NCI-H774 (cell line): ENCODE data around the gene DNAJB1.
A peak's percentile ranks its signal among the peaks of the same experiment; 100 is the strongest.

Experiments used
- DNase-seq: peaks from one replicate; lab custom pipeline; 2025; lab: John Stamatoyannopoulos, UW

Gene DNAJB1

DNA sequence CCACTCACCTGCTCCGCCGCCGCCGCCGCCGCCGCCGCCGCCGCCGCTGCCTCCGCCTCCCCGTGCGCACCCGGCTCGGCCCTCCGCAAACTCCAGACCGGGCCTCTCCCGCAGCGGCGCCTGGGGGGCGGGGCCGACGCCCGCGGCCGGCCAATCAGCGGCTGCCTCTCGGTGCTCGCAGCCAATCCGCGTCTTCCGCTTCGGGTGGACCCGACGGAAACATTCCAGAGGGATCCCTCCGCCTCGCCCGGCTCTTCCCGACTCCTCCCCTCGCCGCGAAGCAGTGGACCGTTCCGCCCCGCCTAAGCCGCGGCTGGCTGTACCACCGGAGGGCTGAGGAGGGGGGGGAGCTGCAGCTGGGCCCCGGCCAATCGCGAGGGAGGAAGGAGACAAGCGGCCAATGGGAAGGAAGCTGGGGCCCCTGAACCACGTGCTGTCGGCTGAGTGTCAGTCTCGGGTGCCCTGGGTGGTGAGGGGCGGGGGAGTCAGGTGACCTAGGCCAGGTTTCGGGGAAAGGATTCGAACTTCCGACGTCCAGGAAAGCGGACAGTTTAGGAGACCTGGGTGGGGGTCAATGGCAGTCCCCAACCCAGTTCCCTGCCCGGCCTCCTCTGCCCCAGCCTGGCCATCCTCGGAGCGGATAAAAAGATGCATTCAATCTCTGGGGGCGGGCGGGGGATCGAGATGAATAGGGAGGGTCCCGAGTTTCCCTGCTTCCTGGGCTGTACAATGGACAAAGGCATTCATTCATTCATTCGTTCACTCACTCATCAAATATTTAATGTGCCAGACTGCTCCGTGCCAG is 22.0 kb downstream of the DNAJB1 start, which contains the start of gene GIPC1:
TSS of gene GIPC1 (minus strand) at position 99 of the 805 bp plus-strand sequence. CDS start 13,151 bp downstream, outside the sequence.
- peak; percentile 98 for DNase-seq

DNA sequence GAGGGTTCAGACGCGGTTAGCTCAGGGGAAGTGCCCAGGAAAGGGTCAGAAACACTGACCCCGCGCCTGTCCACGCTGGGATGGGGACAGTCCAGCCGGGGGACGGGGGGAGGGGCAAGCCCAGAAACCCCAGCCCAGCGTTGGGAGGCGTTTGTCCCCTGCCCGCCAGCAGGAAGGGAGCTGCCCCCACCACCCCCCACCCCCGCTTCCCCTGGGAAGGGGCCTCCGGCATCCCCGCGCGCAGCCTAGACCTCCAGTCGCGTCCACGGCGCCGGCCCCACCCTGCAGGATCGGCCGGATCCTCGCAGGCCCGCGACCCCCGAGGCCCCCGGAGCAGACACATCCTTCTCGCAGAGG is 22.5 kb downstream of the DNAJB1 start:
- DNase-seq = no peak

DNA sequence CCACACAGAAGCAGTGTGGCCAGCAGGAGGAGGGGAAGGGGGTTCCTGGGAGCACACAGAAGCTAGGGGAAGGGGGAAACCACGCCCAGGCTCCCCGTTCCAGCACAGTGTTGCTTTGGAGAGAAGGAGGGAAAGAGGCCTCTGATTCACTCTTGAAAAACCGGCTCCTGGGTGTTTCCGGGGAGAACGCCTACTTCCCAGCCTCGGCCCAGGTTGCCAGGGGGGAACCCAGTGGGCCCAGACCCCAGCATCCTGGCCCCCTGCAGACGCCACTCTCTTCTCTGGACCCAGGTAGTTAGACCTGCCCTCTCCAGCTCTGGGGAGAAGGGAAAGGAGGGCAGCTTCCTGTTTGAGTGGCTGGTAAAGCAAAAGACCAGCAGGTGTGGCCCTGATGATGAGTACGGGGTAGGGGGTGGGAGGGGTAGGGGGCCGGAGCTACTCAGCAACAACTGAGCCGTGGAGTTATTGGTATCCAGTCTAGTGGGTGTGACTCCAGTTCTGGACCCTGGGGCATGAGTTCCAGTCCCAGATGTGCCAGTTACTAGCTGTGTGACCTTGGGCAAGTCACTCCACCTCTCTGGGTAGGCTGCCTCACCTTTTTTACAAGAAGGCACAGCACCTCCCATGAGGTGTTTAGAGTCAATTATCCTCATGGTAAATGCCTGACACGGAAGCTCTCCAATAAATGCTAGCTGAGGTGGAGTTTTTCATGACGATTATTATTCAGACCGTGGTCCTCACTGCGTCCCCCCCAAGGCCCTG is 23.1 kb downstream of the DNAJB1 start:
- DNase-seq = no peak

DNA sequence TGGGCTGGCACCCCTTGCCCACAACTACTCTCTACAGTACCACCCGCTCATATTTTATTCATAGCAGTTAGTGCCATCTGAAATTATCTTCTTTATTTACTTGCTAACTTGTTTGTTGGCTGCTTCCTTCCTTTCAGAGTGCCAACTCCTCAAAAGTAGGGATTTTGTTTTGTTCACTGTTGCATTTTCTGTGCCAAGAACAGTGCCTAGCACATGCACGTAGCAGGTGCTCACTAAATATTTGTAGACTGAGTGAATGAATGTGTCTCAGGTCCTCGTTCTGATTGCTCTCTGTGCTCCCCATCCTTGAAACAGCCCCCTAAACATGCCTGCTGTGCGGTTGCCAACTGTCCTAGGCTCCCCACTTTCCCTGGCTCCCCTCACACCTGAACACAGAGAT is 23.8 kb downstream of the DNAJB1 start:
- no peak for DNase-seq

DNA sequence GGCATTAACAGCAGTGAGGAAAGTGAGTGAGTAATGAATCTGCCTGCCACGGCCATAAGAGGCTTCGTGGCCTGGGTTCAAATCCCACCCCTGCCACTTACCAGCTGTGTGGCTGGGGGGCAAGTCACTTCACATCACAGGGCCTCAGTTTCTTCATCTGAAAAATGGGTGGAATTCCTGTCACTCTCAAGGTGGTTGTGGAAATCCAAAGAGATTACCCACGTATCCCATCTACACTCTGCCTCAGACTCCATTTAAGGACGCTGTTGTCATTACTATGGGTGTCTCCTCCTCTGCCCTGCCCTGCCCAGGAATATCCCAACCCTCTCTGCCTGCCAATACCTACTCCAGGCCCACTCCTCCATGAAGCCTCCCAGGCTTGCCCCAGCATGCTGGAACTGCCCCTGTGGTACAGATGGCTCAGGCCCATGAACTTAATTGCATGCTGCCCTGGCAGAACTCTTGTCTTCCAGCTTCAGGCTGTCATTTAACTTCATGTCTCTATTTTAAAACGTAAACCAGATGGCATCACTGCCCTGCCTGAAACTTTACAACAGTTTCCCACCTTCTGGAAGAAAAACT is 25.4 kb downstream of the DNAJB1 start:
- DNase-seq = no peak

DNA sequence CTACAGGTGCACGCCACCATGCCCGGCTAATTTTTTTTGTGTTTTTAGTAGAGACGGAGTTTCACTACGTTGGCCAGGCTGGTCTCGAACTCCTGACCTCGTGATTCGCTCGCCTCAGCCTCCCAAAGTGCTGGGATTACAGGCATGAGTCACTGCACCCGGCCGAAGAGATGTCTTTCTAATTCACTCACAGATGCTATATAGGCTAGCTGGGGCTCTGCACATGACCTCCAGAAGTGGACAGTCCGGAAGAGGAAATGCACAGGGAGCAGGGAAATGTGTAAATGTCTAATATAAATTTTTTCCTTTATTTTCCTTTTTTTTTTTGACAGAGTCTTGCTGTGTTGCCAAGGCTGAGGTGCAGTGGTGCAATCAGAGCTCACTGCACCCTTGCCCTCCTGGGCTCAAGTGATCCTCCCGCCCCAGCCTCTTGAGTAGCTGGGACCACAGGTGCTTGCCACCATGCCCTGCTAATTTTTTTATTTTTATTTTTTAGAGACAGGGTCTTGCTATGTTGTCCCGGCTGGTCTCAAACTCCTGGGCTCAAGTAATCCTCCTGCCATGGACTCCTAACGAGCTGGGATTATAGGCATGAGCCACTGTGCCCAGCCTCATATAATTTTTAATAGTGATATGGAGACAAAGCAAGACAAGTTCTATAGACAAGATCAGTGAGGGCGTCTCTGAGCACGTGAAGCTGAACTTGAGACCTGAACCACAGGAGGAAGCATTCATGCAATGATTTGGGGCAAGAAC is 30.6 kb downstream of the DNAJB1 start:
- no peak for DNase-seq

DNA sequence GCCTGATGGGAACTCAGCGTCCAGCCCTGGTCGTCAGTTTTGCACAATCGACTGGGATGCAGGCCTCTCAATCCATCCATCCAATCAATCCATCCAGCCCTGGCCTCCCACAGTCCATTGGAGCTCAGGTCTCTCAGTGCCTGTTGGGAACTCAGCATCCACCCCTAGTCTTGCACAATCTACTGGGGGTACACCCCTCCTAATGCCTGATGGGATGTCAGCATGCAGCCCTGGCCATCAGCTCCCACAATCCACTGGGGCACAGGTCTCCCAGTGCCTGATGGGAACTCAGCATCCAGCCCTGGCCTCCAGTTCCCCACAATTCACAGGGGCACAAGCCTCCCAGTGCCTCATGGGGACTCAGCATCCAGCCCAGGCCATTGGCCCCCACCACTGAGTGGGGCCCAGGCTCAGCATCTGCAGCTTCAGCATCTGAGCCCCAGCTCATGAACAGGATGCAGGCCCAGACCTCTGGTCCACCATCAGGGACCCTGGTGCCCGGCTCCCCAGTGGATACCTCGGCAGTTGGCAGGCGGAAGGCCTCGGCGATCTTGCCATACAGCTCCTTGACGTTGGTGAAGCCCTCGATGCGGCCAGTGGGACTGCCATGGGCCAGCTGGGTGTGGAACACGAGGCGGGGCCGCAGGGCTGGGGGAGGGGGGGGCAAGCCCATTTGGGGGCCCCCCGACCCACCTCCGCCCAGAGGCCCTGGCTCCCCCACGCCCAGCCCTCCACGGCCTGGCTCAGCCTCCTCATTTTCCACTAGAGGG is 35.8 kb downstream of the DNAJB1 start:
- DNase-seq = no peak

DNA sequence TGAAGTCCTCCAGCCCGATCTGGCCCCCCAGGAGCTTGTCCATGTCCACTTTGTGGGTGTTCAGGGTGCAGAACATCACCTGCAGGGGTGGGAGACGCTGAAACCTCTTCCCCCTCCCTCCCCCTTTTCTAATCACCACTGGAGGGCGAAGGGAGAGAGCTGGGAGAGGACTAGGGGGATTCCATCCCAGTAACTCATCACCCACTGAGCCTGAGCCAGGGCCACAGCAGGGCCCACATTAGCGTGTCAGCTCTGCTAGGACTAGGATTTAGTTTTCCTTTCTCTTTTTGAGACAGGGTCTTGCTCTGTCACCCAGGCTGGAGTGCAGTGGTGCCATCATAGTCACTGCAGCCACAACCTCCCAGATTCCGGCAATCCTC is 37.5 kb downstream of the DNAJB1 start:
- DNase-seq = no peak

DNA sequence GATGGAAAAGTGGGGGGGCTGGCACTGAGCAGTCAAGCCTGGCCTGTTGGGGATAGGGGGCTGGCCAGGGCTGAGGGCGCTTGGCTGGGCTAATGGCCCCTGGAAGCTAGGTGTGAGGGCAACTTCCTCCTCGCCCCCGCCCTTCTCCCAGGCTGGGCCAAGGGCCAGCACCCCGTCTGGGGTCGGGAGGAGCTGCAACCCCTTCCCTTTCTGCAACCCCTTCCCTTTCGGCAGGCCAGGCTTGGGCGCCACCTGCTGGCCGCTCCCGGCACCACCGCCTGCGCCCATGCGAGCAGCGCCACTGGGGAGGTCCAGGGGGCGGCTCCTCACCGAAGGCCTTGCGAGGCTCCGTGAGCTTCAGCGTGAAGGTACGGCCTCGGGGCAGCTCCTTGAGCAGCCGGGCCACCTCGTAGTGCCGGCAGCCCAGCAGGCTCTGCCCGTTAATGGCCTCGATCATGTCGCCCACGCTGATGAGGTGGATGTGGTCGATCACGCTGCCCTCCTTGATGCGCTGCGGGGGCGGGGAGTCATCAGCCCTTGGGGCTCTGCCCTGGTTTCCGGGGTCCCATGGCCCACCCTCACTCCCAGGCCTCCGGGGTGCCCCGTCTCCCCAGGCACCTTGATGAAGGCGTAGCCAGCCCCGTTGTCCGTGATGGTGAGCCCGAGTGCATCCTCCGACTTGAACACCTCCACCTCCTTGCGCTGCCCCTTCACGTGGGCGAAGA is 38.1 kb downstream of the DNAJB1 start:
- no peak for DNase-seq

DNA sequence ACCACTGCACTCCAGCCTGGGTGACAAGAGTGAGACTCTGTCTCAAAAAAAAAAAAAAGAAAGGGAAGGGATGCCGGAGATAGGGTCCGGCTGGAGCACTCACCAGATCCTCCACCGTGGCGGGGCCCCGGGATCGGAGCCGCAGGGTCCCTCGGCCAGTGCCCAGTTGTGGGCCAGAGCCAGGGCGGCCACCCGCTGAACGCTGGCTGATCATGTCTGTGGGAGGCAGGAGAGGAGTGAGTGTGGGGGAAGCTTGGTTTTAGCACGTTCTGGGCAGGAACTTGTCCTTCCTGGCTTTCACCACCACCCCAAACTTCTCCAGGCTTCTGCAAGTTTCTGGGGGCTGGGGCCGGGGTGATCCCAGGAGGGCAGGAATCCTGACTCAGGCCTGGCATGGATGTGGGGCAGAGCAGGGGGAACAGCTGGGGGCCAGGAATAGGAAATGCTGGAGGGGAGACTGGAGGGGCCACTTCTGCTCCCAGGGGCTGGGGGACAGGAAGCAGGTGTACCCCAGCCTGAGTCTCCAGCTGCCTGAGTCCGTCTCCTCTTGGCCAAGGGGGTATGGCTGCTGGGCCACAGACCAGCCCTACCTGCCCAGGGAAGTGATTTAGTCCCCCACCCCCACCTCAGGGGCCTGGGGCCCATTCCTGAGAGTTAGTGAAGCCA is 38.8 kb downstream of the DNAJB1 start:
- DNase-seq = no peak

DNA sequence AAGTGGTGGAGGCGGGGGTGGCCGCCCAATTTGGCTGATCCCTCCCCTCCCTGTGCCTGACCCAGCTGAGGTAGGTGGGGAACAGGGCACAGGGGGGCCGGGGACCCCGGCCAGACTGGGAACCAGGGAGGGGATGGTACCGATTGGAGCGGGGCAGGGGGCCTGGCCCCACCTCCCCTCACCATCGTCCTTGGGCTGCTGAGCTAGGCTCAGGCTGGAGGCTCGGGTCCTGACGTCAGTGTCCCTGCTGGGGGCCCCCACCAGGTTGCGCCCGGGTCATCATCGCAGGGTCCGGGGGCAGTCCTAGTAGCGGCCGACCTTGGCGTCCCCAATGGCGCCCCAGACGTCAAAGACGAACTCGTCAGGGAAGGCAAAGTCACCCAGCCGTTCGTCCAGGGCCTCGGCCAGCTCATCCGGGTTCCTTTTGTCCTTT is 40.1 kb downstream of the DNAJB1 start:
- no peak for DNase-seq

DNA sequence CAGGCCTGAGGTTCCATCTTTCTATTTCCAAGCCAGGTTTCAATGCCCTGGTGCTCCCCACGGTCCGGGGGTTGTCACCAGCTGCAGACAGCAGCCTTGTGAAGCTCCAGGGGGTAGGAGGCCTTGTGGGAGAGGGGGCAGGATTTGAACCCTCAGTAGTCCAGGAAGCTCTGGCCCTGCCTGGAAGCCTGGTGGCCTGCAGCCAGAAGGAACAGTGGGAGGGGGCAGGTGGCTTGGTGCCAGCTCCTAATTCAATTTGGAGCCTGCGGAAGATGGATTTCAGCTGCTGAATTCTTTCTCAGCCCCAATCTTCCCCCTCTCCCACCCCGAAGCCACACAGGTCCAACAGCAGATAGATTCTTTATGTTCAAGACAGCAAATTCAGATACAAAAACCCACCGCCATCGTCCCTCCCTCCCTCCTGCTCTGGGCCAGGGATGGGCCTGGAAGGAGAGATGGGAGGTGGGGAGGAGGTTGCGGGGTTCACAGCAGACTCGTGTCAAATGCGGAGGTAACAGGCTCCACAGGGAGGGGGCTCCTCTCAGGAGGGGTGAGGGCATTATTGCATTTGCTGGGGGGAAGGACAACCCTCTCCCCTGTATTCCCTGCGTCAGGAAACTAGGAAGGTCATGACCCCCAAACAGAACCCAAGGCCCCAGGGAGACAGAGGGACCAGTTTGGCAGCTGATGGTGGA is 40.6 kb downstream of the DNAJB1 start:
- no peak for DNase-seq

DNA sequence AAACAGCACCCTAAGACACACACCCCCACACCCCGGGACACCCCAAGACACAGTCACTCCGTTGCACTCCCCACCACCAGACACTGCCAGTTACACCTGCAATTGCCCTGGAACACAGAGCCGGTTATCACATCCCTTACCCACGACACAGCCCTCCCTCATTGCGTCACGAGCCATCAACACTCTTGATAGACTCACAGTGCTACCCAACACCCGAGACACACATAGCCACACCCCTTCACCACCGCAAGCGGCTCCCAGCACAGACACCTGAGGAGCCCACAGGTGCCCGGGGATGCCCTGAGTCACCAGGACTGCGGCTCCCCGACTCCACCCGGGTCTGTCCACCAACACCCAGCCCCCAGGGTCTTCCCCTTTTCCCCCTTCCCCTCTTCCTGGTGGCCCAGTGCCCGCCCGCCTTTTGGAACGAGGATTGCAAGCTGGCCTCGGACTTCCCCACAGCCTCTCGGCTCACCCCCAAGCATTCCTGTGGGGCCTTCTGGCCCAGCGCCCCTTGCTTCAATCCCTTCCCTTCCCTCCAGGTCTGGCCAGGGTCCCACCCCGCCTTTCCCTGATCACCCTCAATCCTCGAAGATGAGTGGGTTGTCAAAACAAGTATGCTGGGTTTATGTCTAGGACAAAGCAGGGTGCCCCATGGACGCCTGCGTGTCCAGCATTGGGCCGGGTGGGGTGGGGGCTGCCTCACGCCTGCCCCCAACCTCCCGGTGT is 41.4 kb downstream of the DNAJB1 start:
- no peak for DNase-seq

DNA sequence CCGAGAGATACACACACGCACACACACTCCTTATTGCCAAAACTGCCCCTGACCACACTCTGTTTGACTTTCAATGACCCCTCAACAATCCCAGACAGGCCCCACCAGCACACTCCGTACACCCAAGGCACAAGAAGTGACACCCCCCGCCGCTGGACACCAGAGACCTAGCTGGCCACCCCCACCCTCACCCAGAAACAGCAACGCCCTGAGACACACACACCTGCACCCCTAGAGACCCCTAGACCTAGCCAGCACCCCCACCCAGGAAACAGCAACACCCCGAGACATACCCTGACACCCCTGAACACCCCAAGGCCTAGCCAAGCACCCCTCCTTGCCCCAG is 41.9 kb downstream of the DNAJB1 start:
- DNase-seq = no peak

DNA sequence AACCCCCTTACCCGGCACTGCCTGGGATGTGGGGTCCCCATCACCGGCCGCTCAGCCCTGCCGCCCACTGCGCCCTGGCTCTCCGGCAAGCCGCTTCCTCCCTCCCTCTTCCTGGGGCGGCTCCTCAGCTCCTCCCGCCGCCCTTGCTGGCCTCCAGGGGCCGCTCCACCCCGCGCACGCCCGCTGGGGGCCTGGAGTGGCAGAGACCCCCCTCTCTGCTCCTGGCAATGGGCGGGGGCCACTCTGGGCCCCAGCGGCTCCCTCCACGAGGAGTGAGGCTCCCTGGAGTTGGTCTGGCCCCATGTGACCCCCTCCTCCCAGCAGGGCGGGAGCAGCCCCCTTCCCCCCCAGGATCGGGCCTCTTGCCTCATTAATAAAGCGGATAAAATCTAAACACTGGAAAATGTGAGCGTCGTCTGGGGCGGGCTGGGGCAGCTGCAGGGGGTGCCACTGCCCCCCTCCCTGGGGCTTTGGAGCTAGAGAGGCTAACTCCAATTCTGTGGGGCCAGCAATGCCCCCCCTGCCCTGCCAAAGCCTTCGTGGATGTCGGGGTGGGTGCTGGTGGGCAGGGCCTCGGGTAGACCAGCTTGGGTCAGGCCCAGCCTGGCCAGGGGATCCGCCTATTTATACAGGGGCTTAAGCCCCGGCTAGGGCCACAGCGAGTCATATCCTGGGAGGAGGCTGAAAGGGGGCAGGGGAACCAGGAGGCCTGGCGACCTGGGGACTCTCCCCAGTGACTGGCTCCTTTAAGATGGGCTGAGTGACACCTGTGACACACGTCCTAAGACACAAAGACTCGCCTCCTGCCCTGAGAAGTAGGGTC is 42.7 kb downstream of the DNAJB1 start, which contains the start of gene PTGER1:
TSS of gene PTGER1 (minus strand) at position 104 of the 823 bp plus-strand sequence. CDS start 1,034 bp downstream, outside the sequence.
- DNase-seq = no peak

DNA sequence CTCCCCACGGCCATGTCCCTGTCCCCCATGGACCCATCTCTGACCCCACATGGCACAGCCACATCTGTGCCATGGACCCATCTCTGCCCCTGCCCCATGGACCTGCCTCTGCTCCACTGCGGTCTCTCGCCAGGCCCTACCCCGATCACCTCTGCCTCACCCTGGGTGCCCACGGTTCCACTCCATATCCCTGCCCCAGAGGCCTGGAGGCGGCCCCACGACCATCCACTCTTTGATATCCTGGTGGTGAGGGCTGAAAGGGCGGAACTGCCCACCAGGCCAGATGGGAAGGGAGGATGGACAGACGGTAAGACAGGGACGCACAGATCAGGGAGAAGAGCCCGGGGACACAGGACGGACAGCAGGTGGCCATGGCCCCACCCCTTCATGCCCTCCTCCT is 43.4 kb downstream of the DNAJB1 start:
- no peak for DNase-seq

DNA sequence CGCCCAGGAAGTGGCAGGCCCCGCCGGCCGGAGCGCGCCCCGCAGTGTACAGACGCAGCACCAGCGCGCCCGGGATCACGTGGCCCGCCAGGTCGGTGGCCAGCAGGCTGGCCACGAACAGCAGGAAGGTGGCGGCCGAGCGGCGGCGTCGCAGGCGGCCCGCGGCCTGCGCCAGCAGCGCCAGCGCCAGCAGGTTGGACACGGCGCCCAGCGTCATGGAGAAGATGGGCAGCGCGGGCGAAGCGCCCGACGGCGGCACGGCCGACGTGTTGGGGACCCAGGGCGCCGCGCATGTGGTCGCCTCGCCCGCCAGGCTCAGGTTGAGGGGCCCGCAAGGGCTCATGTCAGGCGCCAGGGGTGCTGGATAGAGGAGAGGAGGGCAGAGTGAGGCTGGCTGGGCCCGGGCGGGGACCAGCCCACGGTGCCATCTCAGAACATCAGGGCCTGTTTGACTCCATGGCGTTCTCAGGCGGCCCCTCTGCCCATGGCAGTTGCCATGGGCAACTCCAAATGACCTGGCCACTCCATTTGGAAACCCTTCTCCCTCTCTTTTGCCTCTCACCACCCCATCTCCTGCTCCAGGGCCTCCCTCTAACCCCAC is 44.1 kb downstream of the DNAJB1 start:
- DNase-seq = peak; percentile 17
